GM23338 (cell line): ENCODE data around the gene SLC34A3. TPM values are rescaled to one million over a fixed set of nuclear protein-coding genes. Genes with fewer than 3 reads are reported as not detected.

Experiments
- ATAC-seq: fragments of 200-7000 bp; cut with Tn5 transposase; 3 replicates; pipeline ENCODE4 v1.9.1; 2020
- DNase-seq: peaks from one replicate; pipeline ENCODE4 v3.0.0-alpha.2; 2015; ENCODE audit warnings: low spot score
- H2AFZ ChIP-seq: fragments of 200-600 bp; sonication (generic); 2 replicates; pipeline ENCODE4 v1.8.0; 2016; ENCODE audit warnings: antibody characterized with exemption, mild to moderate bottlenecking, moderate library complexity
- H3F3A ChIP-seq: fragments of 200-600 bp; sonication (generic); replicated peaks from 2 replicates; pipeline ENCODE4 v1.8.0; 2017; ENCODE audit warnings: antibody characterized with exemption, mixed run types, low read depth
- H3K27ac ChIP-seq: fragments of 200-600 bp; sonication (generic); 2 replicates; pipeline ENCODE4 v1.6.1; 2016; ENCODE audit warnings: low read depth
- H3K27me3 ChIP-seq: fragments of 200-600 bp; sonication (generic); 2 replicates; pipeline ENCODE4 v1.8.0; 2016; ENCODE audit warnings: mild to moderate bottlenecking, mixed run types, moderate library complexity; ENCODE audit not compliant: insufficient read depth
- H3K36me3 ChIP-seq: fragments of 200-600 bp; sonication (generic); 2 replicates; pipeline ENCODE4 v1.8.0; 2016; ENCODE audit warnings: mild to moderate bottlenecking; ENCODE audit not compliant: insufficient read depth
- H3K4me1 ChIP-seq: fragments of 200-600 bp; sonication (generic); 2 replicates; pipeline ENCODE4 v1.8.0; 2016; ENCODE audit warnings: mild to moderate bottlenecking, moderate library complexity; ENCODE audit not compliant: insufficient read depth
- H3K4me2 ChIP-seq: fragments of 200-600 bp; sonication (generic); 2 replicates; pipeline ENCODE4 v1.7.1; 2017; ENCODE audit warnings: mixed run types
- H3K4me3 ChIP-seq: fragments of 200-600 bp; sonication (generic); 2 replicates; pipeline ENCODE4 v1.6.1; 2016; ENCODE audit warnings: mixed run types
- H3K79me2 ChIP-seq: fragments of 200-600 bp; sonication (generic); replicated peaks from 2 replicates; pipeline ENCODE4 v1.8.0; 2017; ENCODE audit warnings: mild to moderate bottlenecking; ENCODE audit not compliant: insufficient read depth
- H3K9me2 ChIP-seq: fragments of 200-600 bp; sonication (generic); 2 replicates; pipeline ENCODE4 v1.8.0; 2017; ENCODE audit not compliant: insufficient read depth
- H4K20me1 ChIP-seq: fragments of 200-600 bp; sonication (generic); replicated peaks from 2 replicates; pipeline ENCODE4 v1.8.0; 2017; ENCODE audit warnings: mild to moderate bottlenecking; ENCODE audit not compliant: insufficient read depth
- H3K27ac Mint-ChIP-seq: 2 replicates; pipeline ENCODE4 v1.8.0; 2020; ENCODE audit warnings: inconsistent platforms, mild to moderate bottlenecking, moderate library complexity, mixed read lengths
- H3K27me3 Mint-ChIP-seq: 3 replicates; pipeline ENCODE4 v1.8.0; 2022; ENCODE audit warnings: low read depth, mild to moderate bottlenecking, moderate library complexity, mixed read lengths, inconsistent platforms; ENCODE audit not compliant: insufficient read depth, poor library complexity
- H3K36me3 Mint-ChIP-seq: 3 replicates; pipeline ENCODE4 v1.8.0; 2021; ENCODE audit warnings: low read depth, mild to moderate bottlenecking, inconsistent platforms, moderate library complexity, mixed read lengths
- H3K4me1 Mint-ChIP-seq: 3 replicates; pipeline ENCODE4 v1.8.0; 2020; ENCODE audit warnings: mild to moderate bottlenecking, inconsistent platforms, mixed read lengths
- H3K4me3 Mint-ChIP-seq: 3 replicates; pipeline ENCODE4 v1.8.0; 2021; ENCODE audit warnings: moderate library complexity, mild to moderate bottlenecking, inconsistent platforms, mixed read lengths
- H3K9me3 Mint-ChIP-seq: 3 replicates; pipeline ENCODE4 v1.8.0; 2020; ENCODE audit warnings: moderate library complexity, mild to moderate bottlenecking, inconsistent platforms, mixed read lengths
- EZH2 ChIP-seq: fragments of 200-600 bp; sonication (generic); IDR thresholded peaks from one replicate; pipeline ENCODE4 v1.8.0; 2017; ENCODE audit warnings: antibody characterized with exemption, mild to moderate bottlenecking, low read depth; ENCODE audit not compliant: unreplicated experiment
- EZH2phosphoT487 ChIP-seq: fragments of 200-600 bp; sonication (generic); IDR thresholded peaks from one replicate; pipeline ENCODE4 v1.8.1; 2018; ENCODE audit warnings: antibody characterized with exemption; ENCODE audit not compliant: unreplicated experiment
- NANOG ChIP-seq: IDR thresholded peaks from 2 replicates; pipeline ENCODE4 v1.6.1; 2016; ENCODE audit warnings: antibody characterized with exemption, borderline replicate concordance
- POLR2AphosphoS5 ChIP-seq: IDR thresholded peaks from 2 replicates; pipeline ENCODE4 v1.6.1; 2016; ENCODE audit warnings: antibody characterized with exemption, low read depth
- ZNF114 ChIP-seq: fragments of 250-450 bp; sonication (Bioruptor Pico); IDR thresholded peaks from 2 replicates; pipeline ENCODE4 v1.5.0; 2020; ENCODE audit warnings: mild to moderate bottlenecking, moderate library complexity
- ZNF331 ChIP-seq: fragments of 250-450 bp; sonication (Bioruptor Pico); IDR thresholded peaks from 2 replicates; pipeline ENCODE4 v1.5.0; 2020; ENCODE audit warnings: low read depth, mild to moderate bottlenecking, moderate library complexity
- polyA plus RNA-seq: library from polyadenylated mRNA; unstranded; fragments of >200 nt; fragmentation: Nextera tagmentation; extraction: Ambion mirVana; gene quantifications from 2 replicates; pipeline ENCODE4 v1.2.1, GENCODE V29; 2016
- total RNA-seq: library from RNA; depleted of rRNA; stranded (reverse); fragments of >200 nt; shearing (Covaris generic); gene quantifications from 2 replicates; pipeline ENCODE4 v1.2.3, GENCODE V29; 2014
- TF ChIP-seq, protein P1 (sequence below): IDR thresholded peaks from 2 replicates; pipeline ENCODE4 v1.6.1; 2016; ENCODE audit warnings: antibody characterized with exemption
- TF ChIP-seq, protein P2 (sequence below), 2 experiments: fragments of 200-600 bp in 1 of 2; sonication (generic) in 1 of 2; conservative IDR thresholded peaks; 2 replicates each; pipeline versions ENCODE4 v1.5.1 to v1.6.1; 2016 to 2017; ENCODE audit warnings: antibody characterized with exemption in 2 of 2, low read depth in 2 of 2, mild to moderate bottlenecking in 2 of 2, moderate library complexity in 1 of 2
- TF ChIP-seq, protein P3 (sequence below): fragments of 250-450 bp; sonication (Bioruptor Pico); IDR thresholded peaks from 2 replicates; pipeline ENCODE4 v1.5.0; 2020; ENCODE audit warnings: mild to moderate bottlenecking, moderate library complexity

Gene SLC34A3
- total and polyA plus RNA-seq, 2 experiments from 2014 or later, result not detected

DNA sequence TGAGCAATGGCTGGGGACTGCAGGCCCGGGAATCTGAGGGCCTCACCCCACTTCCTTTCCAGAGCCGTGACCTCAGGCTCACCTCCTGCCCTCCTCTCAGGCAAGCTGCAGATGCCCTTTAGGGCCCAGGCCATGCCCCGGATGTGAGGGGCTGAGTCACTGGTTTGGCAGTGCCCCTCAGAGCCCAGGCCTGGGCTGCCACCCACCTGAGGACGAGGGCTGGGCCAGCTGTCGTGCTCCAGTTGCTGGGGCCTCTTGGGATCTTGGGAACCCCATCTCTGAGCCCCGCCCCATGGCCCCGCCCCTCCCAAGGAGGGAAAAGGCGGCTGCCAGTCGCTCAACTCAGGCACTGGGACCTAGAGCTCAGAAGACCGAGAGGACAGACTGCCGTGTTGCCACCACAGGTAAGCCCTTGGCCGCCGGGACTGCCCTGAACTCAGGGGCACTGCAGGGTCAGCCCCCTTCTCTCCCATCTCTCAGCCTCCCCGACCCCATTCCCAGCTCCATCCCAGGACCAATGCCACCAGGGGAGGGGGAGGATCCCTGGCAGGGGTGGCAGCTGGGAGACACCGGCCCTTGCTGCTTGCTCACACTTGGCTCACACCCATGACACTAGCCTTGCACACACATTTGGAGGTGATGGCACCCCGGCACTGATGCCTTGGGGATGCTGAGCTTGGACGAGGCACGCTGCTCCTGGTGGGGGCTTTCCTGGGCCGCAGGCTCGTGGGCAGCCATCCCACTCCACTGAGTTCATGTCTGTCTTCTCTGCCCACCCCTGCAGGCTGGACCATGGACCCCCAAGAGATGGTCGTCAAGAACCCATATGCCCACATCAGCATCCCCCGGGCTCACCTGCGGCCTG is 5.6 kb upstream of the SLC34A3 start, which contains the start of gene CYSRT1 (continued):
- no peak for TF ChIP-seq NANOG
- TF ChIP-seq, protein P1, sequence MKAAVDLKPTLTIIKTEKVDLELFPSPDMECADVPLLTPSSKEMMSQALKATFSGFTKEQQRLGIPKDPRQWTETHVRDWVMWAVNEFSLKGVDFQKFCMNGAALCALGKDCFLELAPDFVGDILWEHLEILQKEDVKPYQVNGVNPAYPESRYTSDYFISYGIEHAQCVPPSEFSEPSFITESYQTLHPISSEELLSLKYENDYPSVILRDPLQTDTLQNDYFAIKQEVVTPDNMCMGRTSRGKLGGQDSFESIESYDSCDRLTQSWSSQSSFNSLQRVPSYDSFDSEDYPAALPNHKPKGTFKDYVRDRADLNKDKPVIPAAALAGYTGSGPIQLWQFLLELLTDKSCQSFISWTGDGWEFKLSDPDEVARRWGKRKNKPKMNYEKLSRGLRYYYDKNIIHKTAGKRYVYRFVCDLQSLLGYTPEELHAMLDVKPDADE, result no peak
- TF ChIP-seq EZH2phosphoT487, result no peak
- no peak for TF ChIP-seq ZNF331 (CRISPR knock-in tag)
- TF ChIP-seq, protein P2, sequence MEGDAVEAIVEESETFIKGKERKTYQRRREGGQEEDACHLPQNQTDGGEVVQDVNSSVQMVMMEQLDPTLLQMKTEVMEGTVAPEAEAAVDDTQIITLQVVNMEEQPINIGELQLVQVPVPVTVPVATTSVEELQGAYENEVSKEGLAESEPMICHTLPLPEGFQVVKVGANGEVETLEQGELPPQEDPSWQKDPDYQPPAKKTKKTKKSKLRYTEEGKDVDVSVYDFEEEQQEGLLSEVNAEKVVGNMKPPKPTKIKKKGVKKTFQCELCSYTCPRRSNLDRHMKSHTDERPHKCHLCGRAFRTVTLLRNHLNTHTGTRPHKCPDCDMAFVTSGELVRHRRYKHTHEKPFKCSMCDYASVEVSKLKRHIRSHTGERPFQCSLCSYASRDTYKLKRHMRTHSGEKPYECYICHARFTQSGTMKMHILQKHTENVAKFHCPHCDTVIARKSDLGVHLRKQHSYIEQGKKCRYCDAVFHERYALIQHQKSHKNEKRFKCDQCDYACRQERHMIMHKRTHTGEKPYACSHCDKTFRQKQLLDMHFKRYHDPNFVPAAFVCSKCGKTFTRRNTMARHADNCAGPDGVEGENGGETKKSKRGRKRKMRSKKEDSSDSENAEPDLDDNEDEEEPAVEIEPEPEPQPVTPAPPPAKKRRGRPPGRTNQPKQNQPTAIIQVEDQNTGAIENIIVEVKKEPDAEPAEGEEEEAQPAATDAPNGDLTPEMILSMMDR (conservative IDR thresholded peaks at IDR 0.05; ENCODE audit: low read depth in 2 of 2), result no peak
- no peak for TF ChIP-seq EZH2

DNA sequence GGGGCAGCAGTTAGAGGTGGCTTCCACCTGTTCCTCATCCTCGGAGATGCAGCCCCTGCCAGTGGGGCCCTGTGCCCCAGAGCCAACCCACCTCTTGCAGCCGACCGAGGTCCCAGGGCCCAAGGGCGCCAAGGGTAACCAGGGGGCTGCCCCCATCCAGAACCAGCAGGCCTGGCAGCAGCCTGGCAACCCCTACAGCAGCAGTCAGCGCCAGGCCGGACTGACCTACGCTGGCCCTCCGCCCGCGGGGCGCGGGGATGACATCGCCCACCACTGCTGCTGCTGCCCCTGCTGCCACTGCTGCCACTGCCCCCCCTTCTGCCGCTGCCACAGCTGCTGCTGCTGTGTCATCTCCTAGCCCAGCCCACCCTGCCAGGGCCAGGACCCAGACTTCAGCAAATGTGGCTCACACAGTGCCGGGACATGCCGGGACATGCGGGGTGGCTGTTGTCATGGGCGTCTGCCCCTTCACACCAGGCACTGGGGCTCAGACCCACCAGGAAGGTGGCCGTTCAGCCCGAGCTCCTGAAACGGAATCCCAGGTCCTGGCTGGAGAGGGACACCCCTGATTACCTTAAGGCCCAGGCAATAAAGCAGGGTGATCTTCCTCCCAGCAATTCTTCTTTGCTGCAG is 4.9 kb upstream of the SLC34A3 start:
- Mint-ChIP-seq H3K27ac (no peak overlapping the region), H3K36me3 (no peaks in the 10 kb centered on the region), H3K4me3 (no peak overlapping the region), H3K9me3 (no peaks in the 10 kb centered on the region), H3K4me1 (peaks cover 2% of the 10 kb centered on the region; the same call in 2 of the 3 replicates), H3K27me3 (peaks cover 3% of the 10 kb centered on the region)
- Histone ChIP-seq H3K4me2 (no peak overlapping the region), H3K79me2 (no peaks in the 10 kb centered on the region), H3K9me2 (no peaks in the 10 kb centered on the region), H3K27ac (no peak overlapping the region), H2AFZ (no peak overlapping the region), H3F3A (0 out of 2 replicates have a peak, but pooled peaks cover 6% of the 10 kb centered on the region), H3K4me3 (no peak overlapping the region), H3K36me3 (no peaks in the 10 kb centered on the region), H3K27me3 (peaks cover 9% of the 10 kb centered on the region; the same call in 1 of the 2 replicates), H4K20me1 (no peaks in the 10 kb centered on the region), H3K4me1 (no peaks in the 10 kb centered on the region; the same call in 1 of the 2 replicates)
- TF ChIP-seq POLR2AphosphoS5 (no peak), EZH2 (no peak), EZH2phosphoT487 (no peak), ZNF114 (CRISPR knock-in tag) (no peak), ZNF331 (CRISPR knock-in tag) (no peak)
- TF ChIP-seq, protein P3, sequence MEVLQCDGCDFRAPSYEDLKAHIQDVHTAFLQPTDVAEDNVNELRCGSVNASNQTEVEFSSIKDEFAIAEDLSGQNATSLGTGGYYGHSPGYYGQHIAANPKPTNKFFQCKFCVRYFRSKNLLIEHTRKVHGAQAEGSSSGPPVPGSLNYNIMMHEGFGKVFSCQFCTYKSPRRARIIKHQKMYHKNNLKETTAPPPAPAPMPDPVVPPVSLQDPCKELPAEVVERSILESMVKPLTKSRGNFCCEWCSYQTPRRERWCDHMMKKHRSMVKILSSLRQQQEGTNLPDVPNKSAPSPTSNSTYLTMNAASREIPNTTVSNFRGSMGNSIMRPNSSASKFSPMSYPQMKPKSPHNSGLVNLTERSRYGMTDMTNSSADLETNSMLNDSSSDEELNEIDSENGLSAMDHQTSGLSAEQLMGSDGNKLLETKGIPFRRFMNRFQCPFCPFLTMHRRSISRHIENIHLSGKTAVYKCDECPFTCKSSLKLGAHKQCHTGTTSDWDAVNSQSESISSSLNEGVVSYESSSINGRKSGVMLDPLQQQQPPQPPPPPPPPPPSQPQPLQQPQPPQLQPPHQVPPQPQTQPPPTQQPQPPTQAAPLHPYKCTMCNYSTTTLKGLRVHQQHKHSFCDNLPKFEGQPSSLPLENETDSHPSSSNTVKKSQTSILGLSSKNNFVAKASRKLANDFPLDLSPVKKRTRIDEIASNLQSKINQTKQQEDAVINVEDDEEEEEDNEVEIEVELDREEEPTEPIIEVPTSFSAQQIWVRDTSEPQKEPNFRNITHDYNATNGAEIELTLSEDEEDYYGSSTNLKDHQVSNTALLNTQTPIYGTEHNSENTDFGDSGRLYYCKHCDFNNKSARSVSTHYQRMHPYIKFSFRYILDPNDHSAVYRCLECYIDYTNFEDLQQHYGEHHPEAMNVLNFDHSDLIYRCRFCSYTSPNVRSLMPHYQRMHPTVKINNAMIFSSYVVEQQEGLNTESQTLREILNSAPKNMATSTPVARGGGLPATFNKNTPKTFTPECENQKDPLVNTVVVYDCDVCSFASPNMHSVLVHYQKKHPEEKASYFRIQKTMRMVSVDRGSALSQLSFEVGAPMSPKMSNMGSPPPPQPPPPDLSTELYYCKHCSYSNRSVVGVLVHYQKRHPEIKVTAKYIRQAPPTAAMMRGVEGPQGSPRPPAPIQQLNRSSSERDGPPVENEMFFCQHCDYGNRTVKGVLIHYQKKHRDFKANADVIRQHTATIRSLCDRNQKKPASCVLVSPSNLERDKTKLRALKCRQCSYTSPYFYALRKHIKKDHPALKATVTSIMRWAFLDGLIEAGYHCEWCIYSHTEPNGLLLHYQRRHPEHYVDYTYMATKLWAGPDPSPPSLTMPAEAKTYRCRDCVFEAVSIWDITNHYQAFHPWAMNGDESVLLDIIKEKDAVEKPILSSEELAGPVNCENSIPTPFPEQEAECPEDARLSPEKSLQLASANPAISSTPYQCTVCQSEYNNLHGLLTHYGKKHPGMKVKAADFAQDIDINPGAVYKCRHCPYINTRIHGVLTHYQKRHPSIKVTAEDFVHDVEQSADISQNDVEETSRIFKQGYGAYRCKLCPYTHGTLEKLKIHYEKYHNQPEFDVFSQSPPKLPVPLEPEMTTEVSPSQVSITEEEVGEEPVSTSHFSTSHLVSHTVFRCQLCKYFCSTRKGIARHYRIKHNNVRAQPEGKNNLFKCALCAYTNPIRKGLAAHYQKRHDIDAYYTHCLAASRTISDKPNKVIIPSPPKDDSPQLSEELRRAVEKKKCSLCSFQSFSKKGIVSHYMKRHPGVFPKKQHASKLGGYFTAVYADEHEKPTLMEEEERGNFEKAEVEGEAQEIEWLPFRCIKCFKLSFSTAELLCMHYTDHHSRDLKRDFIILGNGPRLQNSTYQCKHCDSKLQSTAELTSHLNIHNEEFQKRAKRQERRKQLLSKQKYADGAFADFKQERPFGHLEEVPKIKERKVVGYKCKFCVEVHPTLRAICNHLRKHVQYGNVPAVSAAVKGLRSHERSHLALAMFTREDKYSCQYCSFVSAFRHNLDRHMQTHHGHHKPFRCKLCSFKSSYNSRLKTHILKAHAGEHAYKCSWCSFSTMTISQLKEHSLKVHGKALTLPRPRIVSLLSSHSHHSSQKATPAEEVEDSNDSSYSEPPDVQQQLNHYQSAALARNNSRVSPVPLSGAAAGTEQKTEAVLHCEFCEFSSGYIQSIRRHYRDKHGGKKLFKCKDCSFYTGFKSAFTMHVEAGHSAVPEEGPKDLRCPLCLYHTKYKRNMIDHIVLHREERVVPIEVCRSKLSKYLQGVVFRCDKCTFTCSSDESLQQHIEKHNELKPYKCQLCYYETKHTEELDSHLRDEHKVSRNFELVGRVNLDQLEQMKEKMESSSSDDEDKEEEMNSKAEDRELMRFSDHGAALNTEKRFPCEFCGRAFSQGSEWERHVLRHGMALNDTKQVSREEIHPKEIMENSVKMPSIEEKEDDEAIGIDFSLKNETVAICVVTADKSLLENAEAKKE, result no peak
- DNase-seq, result no peak
- no peak for ATAC-seq
